ENCODE data around the gene B3GAT2.

B3GAT2 gene

GRCh38 chr6:70894001-70894400 lies 62.9 kb downstream of the B3GAT2 start:
- no peak for DNase-seq

- DNase-seq = no peak
Observed at GRCh38 chr6:70889270-70889669, 67.6 kb downstream of the B3GAT2 start.

- DNase-seq = no peak
Observed at GRCh38 chr6:70886661-70887060, 70.2 kb downstream of the B3GAT2 start.

- DNase-seq = no peak
Observed at GRCh38 chr6:70886071-70886470, 70.8 kb downstream of the B3GAT2 start.

- DNase-seq = peak; percentile 58
Observed at GRCh38 chr6:70884074-70884983, 72.5 kb downstream of the B3GAT2 start.

GRCh38 chr6:70879496-70879895 lies 77.4 kb downstream of the B3GAT2 start:
- no peak for DNase-seq

- DNase-seq = no peak
Observed at GRCh38 chr6:70874181-70874913, 82.5 kb downstream of the B3GAT2 start.

GRCh38 chr6:70872469-70872868 lies 84.4 kb downstream of the B3GAT2 start:
- DNase-seq = no peak

GRCh38 chr6:70864401-70864800 lies 92.5 kb downstream of the B3GAT2 start:
- no peak for DNase-seq

- DNase-seq = no peak
Observed at GRCh38 chr6:70863343-70863742, 93.5 kb downstream of the B3GAT2 start.

GRCh38 chr6:70860920-70861319 lies 95.9 kb downstream of the B3GAT2 start:
- DNase-seq = no peak

- DNase-seq = no peak
Observed at GRCh38 chr6:70860045-70860444, 96.8 kb downstream of the B3GAT2 start.

GRCh38 chr6:70857387-70858077 lies 99.3 kb downstream of the B3GAT2 start:
- DNase-seq = no peak

GRCh38 chr6:70852667-70853246 lies 104.1 kb downstream of the B3GAT2 start:
- DNase-seq = no peak

- peak; percentile 46 for DNase-seq
Observed at GRCh38 chr6:70849348-70850069, 107.4 kb downstream of the B3GAT2 start.

GRCh38 chr6:70847106-70848084 lies 109.5 kb downstream of the B3GAT2 start:
- DNase-seq = no peak

GRCh38 chr6:70846207-70846835 lies 110.5 kb downstream of the B3GAT2 start:
- no peak for DNase-seq

- DNase-seq = no peak
Observed at GRCh38 chr6:70844301-70844700, 112.6 kb downstream of the B3GAT2 start.

- DNase-seq = no peak
Observed at GRCh38 chr6:70843328-70843918, 113.4 kb downstream of the B3GAT2 start.

- DNase-seq = no peak
Observed at GRCh38 chr6:70842541-70842940, 114.3 kb downstream of the B3GAT2 start.
